ENCODE measurements around the gene LRRC59. TPM values are rescaled to one million over a fixed set of nuclear protein-coding genes. Genes with fewer than 3 reads are reported as not detected.

LRRC59 gene
- total and polyA plus RNA-seq, 2 of the 8 experiments (the other 6 are each of a cell fraction or from before 2014, with no cell fraction given): 48.3 to 117 TPM

DNA sequence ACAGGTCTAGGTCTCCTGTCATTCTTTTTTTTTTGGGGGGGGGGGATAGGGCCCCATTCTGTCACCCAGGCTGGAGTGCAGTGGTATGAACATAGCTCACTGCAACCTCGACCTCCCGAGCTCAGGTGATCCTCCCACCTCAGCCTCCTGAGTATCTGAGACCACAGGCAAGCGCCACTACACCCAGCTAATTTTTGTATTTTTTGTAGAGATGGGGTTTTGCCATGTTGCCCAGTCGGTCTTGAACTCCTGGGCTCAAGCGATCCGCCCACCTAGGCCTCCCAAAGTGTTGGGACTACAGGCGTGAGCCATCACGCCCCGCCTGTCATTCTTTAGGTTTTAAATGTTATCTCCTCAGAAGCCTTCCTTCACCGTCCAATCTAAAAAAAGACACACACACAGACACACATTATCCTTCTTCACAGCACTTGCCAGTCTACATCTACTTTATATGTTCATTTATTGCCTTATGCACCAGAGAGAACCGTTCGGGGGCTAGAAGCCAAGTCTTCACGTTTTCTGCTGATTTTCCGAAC lies 25.0 kb downstream of the LRRC59 start:
- no peak overlapping the region for H4K91ac ChIP-seq (replicated peaks; ENCODE audit: insufficient read length, low read length)
- no peak for TF ChIP-seq KDM4A (IDR thresholded peaks at IDR 0.05; ENCODE audit: low read depth, low read length, severe bottlenecking)
- TF ChIP-seq JUND (IDR thresholded peaks at IDR 0.05; ENCODE audit: low read length): no peak
- no peak for TF ChIP-seq GABPA (IDR thresholded peaks at IDR 0.05; ENCODE audit: borderline replicate concordance, insufficient read depth, low read length)
- no peak for TF ChIP-seq CEBPB (IDR thresholded peaks at IDR 0.05; ENCODE audit: low read depth, low read length)
- TF ChIP-seq CHD2 (IDR thresholded peaks at IDR 0.05; ENCODE audit: low read length): no peak
- no peak for TF ChIP-seq RAD21 (IDR thresholded peaks at IDR 0.05 in 1 of 2, conservative IDR thresholded peaks at IDR 0.05 in 1 of 2; ENCODE audit: low read depth in 2 of 2, low read length in 2 of 2)
- TF ChIP-seq CREB1 (IDR thresholded peaks at IDR 0.05): no peak
- no peak for TF ChIP-seq RNF2 (IDR thresholded peaks at IDR 0.05; ENCODE audit: borderline replicate concordance, low read depth, low read length, missing control alignments, poor library complexity, severe bottlenecking)
- no peak for TF ChIP-seq SP4 (IDR thresholded peaks at IDR 0.05; ENCODE audit: low read length)
- no peak for TF ChIP-seq POLR2A (IDR thresholded peaks at IDR 0.05; ENCODE audit: control extremely low read depth in 1 of 2, low read depth in 2 of 2, low read length in 2 of 2)
- TF ChIP-seq POLR2AphosphoS5 (IDR thresholded peaks at IDR 0.05; ENCODE audit: low read depth, low read length): no peak
- no peak for TF ChIP-seq ASH2L (IDR thresholded peaks at IDR 0.05; ENCODE audit: low read length)
- TF ChIP-seq TAF7 (optimal IDR thresholded peaks at IDR 0.05; ENCODE audit: borderline replicate concordance, low read depth, low read length): no peak
- H2BK120ac ChIP-seq (replicated peaks; ENCODE audit: low read depth, low read length): no peak overlapping the region
- no peak overlapping the region for H2BK12ac ChIP-seq (ENCODE audit: low read depth, low read length)
- no peak for DNase-seq (ENCODE audit: low read depth in 1 of 2, low spot score in 2 of 2)
- no peaks in the 10 kb centered on the region; the same call in 1 of the 2 replicates for H3K79me1 ChIP-seq (ENCODE audit: low read depth, low read length)
- no peak overlapping the region for H3K18ac ChIP-seq (ENCODE audit: extremely low read depth, low read length)
- 35% methylated on average over 14 of the region's 14 CpGs; no CpG with 5 or more reads in 1 of the 2 experiments for WGBS, 2 experiments (ENCODE audit: extremely low coverage in 1 of 2, insufficient coverage in 1 of 2, insufficient read length in 1 of 2, insufficient replicate concordance in 2 of 2, low coverage in 1 of 2, low lambda C conversion rate in 2 of 2, missing lambda C conversion rate in 1 of 2)
- H3K79me2 ChIP-seq (ENCODE audit: control insufficient read depth in 1 of 2, insufficient read depth in 2 of 2, low read length in 2 of 2): peaks cover 0 to 17% of the 10 kb centered on the region in 2 experiments; a peak in 2 of 4 replicates
- no peak overlapping the region for H3K4ac ChIP-seq (replicated peaks; ENCODE audit: insufficient read length, low read depth, low read length)
- no peaks in the 10 kb centered on the region for H3K27me3 ChIP-seq (replicated peaks in 1 of 4; ENCODE audit: control insufficient read depth in 3 of 4, extremely low read depth in 1 of 4, insufficient read depth in 3 of 4, low read length in 3 of 4)
- peaks cover 11 to 32% (median 23%) of the 10 kb centered on the region in 4 experiments; a peak in 7 of 8 replicates for H3K36me3 ChIP-seq (ENCODE audit: control insufficient read depth in 2 of 4, insufficient read depth in 4 of 4, low read length in 3 of 4)
- H4K8ac ChIP-seq (ENCODE audit: extremely low read depth, insufficient read depth, low read length): no peak overlapping the region
- H3K56ac ChIP-seq (replicated peaks; ENCODE audit: insufficient read length, low read depth, low read length): no peak overlapping the region
- no peak overlapping the region for H4K5ac ChIP-seq (ENCODE audit: insufficient read length, low read depth, low read length)
- peak overlapping the region; percentile 97 for H3K27ac ChIP-seq (ENCODE audit: low read depth, low read length)
- ChIA-PET POLR2A (ENCODE audit: partially characterized antibody) (interaction anchor here (20.2 to 27.4 kb wide), 2 partner anchors 5 to 13 kb away, joined by 313 read pairs; partner anchors contain the start of genes EME1, LRRC59 and MRPL27), CTCF (ENCODE audit: partially characterized antibody) (interaction anchor here (1.1 to 3.0 kb wide), 3 partner anchors 11 to 25 kb away, joined by 3 to 25 read pairs (median 12); partner anchors contain the start of gene LRRC59)
- H3K4me3 ChIP-seq (ENCODE audit: extremely low read depth in 1 of 4, insufficient read depth in 2 of 4, low read depth in 3 of 4, low read length in 4 of 4): peak overlapping the region; percentile 86 to 97 (median 92)
- no peak overlapping the region for H3K14ac ChIP-seq (ENCODE audit: insufficient read length)
- peak overlapping the region; percentile 99; the same call in 1 of the 2 replicates for H2AFZ ChIP-seq (ENCODE audit: low read length)
- H3K4me2 ChIP-seq (ENCODE audit: insufficient read depth in 1 of 2, low read depth in 2 of 2, low read length in 2 of 2): peak overlapping the region; percentile 61 to 79
- peaks cover 2 to 4% of the 10 kb centered on the region in 2 experiments for H4K20me1 ChIP-seq (replicated peaks in 1 of 2; ENCODE audit: control insufficient read depth in 1 of 2, insufficient read depth in 2 of 2, low read length in 2 of 2)
- no peak overlapping the region for H2AK5ac ChIP-seq (ENCODE audit: low read depth, low read length)
- H3K9me3 ChIP-seq (ENCODE audit: insufficient read depth in 2 of 2, low read depth in 1 of 2, low read length in 1 of 2): no peaks in the 10 kb centered on the region
- FAIRE-seq: no peak
- H3K23ac ChIP-seq (ENCODE audit: insufficient read length): no peak overlapping the region
- no peak overlapping the region for H2BK15ac ChIP-seq (ENCODE audit: low read length)
- H3K23me2 ChIP-seq (ENCODE audit: low read depth, low read length): peaks cover 4% of the 10 kb centered on the region; the same call in 1 of the 2 replicates
- H2BK5ac ChIP-seq (ENCODE audit: low read depth, low read length): peak overlapping the region; percentile 100; the same call in 1 of the 2 replicates
- peaks cover 0 to 9% (median under 1%) of the 10 kb centered on the region in 4 experiments; a peak in 2 of 7 replicates for H3K4me1 ChIP-seq (replicated peaks in 1 of 4; ENCODE audit: control insufficient read depth in 3 of 4, insufficient read depth in 4 of 4, low read length in 3 of 4)
- peak overlapping the region in 3 of 4 experiments; percentile 92 to 96 (median 95); a peak in 6 of 7 replicates for H3K9ac ChIP-seq (replicated peaks in 1 of 4; ENCODE audit: extremely low read depth in 1 of 4, low read depth in 3 of 4, low read length in 3 of 4)
- no peak overlapping the region for H2BK20ac ChIP-seq (ENCODE audit: low read length)
